GM23338 (cell line): ENCODE measurements around the gene NACAD. TPM values are rescaled to one million over a fixed set of nuclear protein-coding genes. Genes with fewer than 3 reads are reported as not detected.

Experiments used
- ATAC-seq: fragments of 200-7000 bp; cut with Tn5 transposase; 3 replicates; pipeline ENCODE4 v1.9.1; 2020
- DNase-seq: peaks from one replicate; pipeline ENCODE4 v3.0.0-alpha.2; 2015; ENCODE audit warnings: low spot score
- H2AFZ ChIP-seq: fragments of 200-600 bp; sonication (generic); 2 replicates; pipeline ENCODE4 v1.8.0; 2016; ENCODE audit warnings: antibody characterized with exemption, mild to moderate bottlenecking, moderate library complexity
- H3F3A ChIP-seq: fragments of 200-600 bp; sonication (generic); replicated peaks from 2 replicates; pipeline ENCODE4 v1.8.0; 2017; ENCODE audit warnings: antibody characterized with exemption, mixed run types, low read depth
- H3K27ac ChIP-seq: fragments of 200-600 bp; sonication (generic); 2 replicates; pipeline ENCODE4 v1.6.1; 2016; ENCODE audit warnings: low read depth
- H3K27me3 ChIP-seq: fragments of 200-600 bp; sonication (generic); 2 replicates; pipeline ENCODE4 v1.8.0; 2016; ENCODE audit warnings: mild to moderate bottlenecking, mixed run types, moderate library complexity; ENCODE audit not compliant: insufficient read depth
- H3K36me3 ChIP-seq: fragments of 200-600 bp; sonication (generic); 2 replicates; pipeline ENCODE4 v1.8.0; 2016; ENCODE audit warnings: mild to moderate bottlenecking; ENCODE audit not compliant: insufficient read depth
- H3K4me1 ChIP-seq: fragments of 200-600 bp; sonication (generic); 2 replicates; pipeline ENCODE4 v1.8.0; 2016; ENCODE audit warnings: mild to moderate bottlenecking, moderate library complexity; ENCODE audit not compliant: insufficient read depth
- H3K4me2 ChIP-seq: fragments of 200-600 bp; sonication (generic); 2 replicates; pipeline ENCODE4 v1.7.1; 2017; ENCODE audit warnings: mixed run types
- H3K4me3 ChIP-seq: fragments of 200-600 bp; sonication (generic); 2 replicates; pipeline ENCODE4 v1.6.1; 2016; ENCODE audit warnings: mixed run types
- H3K79me2 ChIP-seq: fragments of 200-600 bp; sonication (generic); replicated peaks from 2 replicates; pipeline ENCODE4 v1.8.0; 2017; ENCODE audit warnings: mild to moderate bottlenecking; ENCODE audit not compliant: insufficient read depth
- H3K9me2 ChIP-seq: fragments of 200-600 bp; sonication (generic); 2 replicates; pipeline ENCODE4 v1.8.0; 2017; ENCODE audit not compliant: insufficient read depth
- H4K20me1 ChIP-seq: fragments of 200-600 bp; sonication (generic); replicated peaks from 2 replicates; pipeline ENCODE4 v1.8.0; 2017; ENCODE audit warnings: mild to moderate bottlenecking; ENCODE audit not compliant: insufficient read depth
- H3K27ac Mint-ChIP-seq: 2 replicates; pipeline ENCODE4 v1.8.0; 2020; ENCODE audit warnings: inconsistent platforms, mild to moderate bottlenecking, moderate library complexity, mixed read lengths
- H3K27me3 Mint-ChIP-seq: 3 replicates; pipeline ENCODE4 v1.8.0; 2022; ENCODE audit warnings: low read depth, mild to moderate bottlenecking, moderate library complexity, mixed read lengths, inconsistent platforms; ENCODE audit not compliant: insufficient read depth, poor library complexity
- H3K36me3 Mint-ChIP-seq: 3 replicates; pipeline ENCODE4 v1.8.0; 2021; ENCODE audit warnings: low read depth, mild to moderate bottlenecking, inconsistent platforms, moderate library complexity, mixed read lengths
- H3K4me1 Mint-ChIP-seq: 3 replicates; pipeline ENCODE4 v1.8.0; 2020; ENCODE audit warnings: mild to moderate bottlenecking, inconsistent platforms, mixed read lengths
- H3K4me3 Mint-ChIP-seq: 3 replicates; pipeline ENCODE4 v1.8.0; 2021; ENCODE audit warnings: moderate library complexity, mild to moderate bottlenecking, inconsistent platforms, mixed read lengths
- H3K9me3 Mint-ChIP-seq: 3 replicates; pipeline ENCODE4 v1.8.0; 2020; ENCODE audit warnings: moderate library complexity, mild to moderate bottlenecking, inconsistent platforms, mixed read lengths
- CREB1 ChIP-seq: fragments of 250-450 bp; sonication (Bioruptor Pico); IDR thresholded peaks from 2 replicates; pipeline ENCODE4 v1.5.0; 2020; ENCODE audit warnings: low read depth, mild to moderate bottlenecking, moderate library complexity
- EZH2 ChIP-seq: fragments of 200-600 bp; sonication (generic); IDR thresholded peaks from one replicate; pipeline ENCODE4 v1.8.0; 2017; ENCODE audit warnings: antibody characterized with exemption, mild to moderate bottlenecking, low read depth; ENCODE audit not compliant: unreplicated experiment
- NANOG ChIP-seq: IDR thresholded peaks from 2 replicates; pipeline ENCODE4 v1.6.1; 2016; ENCODE audit warnings: antibody characterized with exemption, borderline replicate concordance
- STAT1 ChIP-seq: IDR thresholded peaks from one replicate; pipeline ENCODE4 v1.6.1; 2016; ENCODE audit warnings: antibody characterized with exemption; ENCODE audit not compliant: unreplicated experiment
- ZNF114 ChIP-seq: fragments of 250-450 bp; sonication (Bioruptor Pico); IDR thresholded peaks from 2 replicates; pipeline ENCODE4 v1.5.0; 2020; ENCODE audit warnings: mild to moderate bottlenecking, moderate library complexity
- polyA plus RNA-seq: library from polyadenylated mRNA; unstranded; fragments of >200 nt; fragmentation: Nextera tagmentation; extraction: Ambion mirVana; gene quantifications from 2 replicates; pipeline ENCODE4 v1.2.1, GENCODE V29; 2016
- total RNA-seq: library from RNA; depleted of rRNA; stranded (reverse); fragments of >200 nt; shearing (Covaris generic); gene quantifications from 2 replicates; pipeline ENCODE4 v1.2.3, GENCODE V29; 2014
- TF ChIP-seq, protein P1 (sequence below), 2 experiments: fragments of 200-600 bp in 1 of 2; sonication (generic) in 1 of 2; conservative IDR thresholded peaks; 2 replicates each; pipeline versions ENCODE4 v1.5.1 to v1.6.1; 2016 to 2017; ENCODE audit warnings: antibody characterized with exemption in 2 of 2, low read depth in 2 of 2, mild to moderate bottlenecking in 2 of 2, moderate library complexity in 1 of 2
- TF ChIP-seq, protein P2 (sequence below): IDR thresholded peaks from 2 replicates; pipeline ENCODE4 v1.6.1; 2016; ENCODE audit warnings: antibody characterized with exemption
- TF ChIP-seq, protein P3 (sequence below): IDR thresholded peaks from one replicate; pipeline ENCODE4 v1.6.1; 2018; ENCODE audit warnings: antibody characterized with exemption; ENCODE audit not compliant: unreplicated experiment

The NACAD gene
- total and polyA plus RNA-seq, 2 experiments from 2014 or later: 6.1 to 11.2 TPM

DNA sequence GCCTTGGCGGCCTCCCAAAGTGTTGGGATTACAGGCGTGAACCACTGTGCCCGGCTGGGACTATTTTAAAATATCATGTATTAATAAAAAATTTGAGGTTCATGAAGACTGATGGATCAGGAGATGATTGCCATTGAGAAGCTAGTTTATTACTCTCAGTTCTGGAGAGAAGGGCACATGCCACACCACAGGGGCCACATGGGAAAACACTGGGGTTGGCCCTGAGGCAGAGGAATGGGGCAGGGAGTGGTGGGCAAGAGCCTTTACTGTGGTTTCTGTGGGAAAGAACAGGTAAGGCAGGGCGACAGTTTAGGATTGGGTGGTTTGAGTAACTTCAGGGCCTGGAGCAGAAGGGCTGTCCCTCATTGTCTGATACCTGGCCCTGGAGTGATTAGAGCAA, 29.5 kb upstream of the NACAD start (continued):
- TF ChIP-seq, protein P1, sequence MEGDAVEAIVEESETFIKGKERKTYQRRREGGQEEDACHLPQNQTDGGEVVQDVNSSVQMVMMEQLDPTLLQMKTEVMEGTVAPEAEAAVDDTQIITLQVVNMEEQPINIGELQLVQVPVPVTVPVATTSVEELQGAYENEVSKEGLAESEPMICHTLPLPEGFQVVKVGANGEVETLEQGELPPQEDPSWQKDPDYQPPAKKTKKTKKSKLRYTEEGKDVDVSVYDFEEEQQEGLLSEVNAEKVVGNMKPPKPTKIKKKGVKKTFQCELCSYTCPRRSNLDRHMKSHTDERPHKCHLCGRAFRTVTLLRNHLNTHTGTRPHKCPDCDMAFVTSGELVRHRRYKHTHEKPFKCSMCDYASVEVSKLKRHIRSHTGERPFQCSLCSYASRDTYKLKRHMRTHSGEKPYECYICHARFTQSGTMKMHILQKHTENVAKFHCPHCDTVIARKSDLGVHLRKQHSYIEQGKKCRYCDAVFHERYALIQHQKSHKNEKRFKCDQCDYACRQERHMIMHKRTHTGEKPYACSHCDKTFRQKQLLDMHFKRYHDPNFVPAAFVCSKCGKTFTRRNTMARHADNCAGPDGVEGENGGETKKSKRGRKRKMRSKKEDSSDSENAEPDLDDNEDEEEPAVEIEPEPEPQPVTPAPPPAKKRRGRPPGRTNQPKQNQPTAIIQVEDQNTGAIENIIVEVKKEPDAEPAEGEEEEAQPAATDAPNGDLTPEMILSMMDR (conservative IDR thresholded peaks at IDR 0.05; ENCODE audit: low read depth in 2 of 2): no peak
- no peak for TF ChIP-seq STAT1
- no peak for TF ChIP-seq ZNF114 (CRISPR knock-in tag)
- TF ChIP-seq, protein P2, sequence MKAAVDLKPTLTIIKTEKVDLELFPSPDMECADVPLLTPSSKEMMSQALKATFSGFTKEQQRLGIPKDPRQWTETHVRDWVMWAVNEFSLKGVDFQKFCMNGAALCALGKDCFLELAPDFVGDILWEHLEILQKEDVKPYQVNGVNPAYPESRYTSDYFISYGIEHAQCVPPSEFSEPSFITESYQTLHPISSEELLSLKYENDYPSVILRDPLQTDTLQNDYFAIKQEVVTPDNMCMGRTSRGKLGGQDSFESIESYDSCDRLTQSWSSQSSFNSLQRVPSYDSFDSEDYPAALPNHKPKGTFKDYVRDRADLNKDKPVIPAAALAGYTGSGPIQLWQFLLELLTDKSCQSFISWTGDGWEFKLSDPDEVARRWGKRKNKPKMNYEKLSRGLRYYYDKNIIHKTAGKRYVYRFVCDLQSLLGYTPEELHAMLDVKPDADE: no peak
- no peak for TF ChIP-seq NANOG

DNA sequence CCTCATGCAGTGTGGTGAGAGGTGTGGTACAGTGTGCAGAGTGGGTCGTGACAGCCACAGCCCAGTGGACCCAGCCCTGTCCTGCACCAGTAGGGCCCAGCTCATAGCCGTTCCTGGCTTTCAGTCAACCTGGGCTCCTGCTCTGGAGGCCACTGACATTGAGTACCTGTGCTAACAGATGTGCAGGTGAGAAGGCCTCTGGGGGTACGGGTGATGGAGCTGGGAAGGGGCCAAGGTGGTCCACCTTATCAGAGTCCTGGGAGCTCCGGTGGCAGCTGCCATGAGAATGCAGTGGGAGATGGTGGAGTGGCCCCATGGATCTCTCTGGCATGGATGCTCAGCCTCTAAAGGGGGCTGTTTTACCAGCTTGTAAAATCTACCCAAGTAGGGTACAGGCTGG, 28.8 kb upstream of the NACAD start:
- Mint-ChIP-seq H3K4me3 (no peak overlapping the region), H3K36me3 (no peaks in the 10 kb centered on the region), H3K4me1 (peaks cover 3% of the 10 kb centered on the region; the same call in 2 of the 3 replicates), H3K9me3 (no peaks in the 10 kb centered on the region; the same call in 2 of the 3 replicates), H3K27me3 (no peaks in the 10 kb centered on the region), H3K27ac (no peak overlapping the region)
- ATAC-seq (no peak), DNase-seq (no peak)
- Histone ChIP-seq H3K4me3 (no peak overlapping the region), H3K9me2 (no peaks in the 10 kb centered on the region), H3K4me1 (no peaks in the 10 kb centered on the region; the same call in 1 of the 2 replicates), H2AFZ (no peak overlapping the region), H4K20me1 (no peaks in the 10 kb centered on the region), H3K36me3 (no peaks in the 10 kb centered on the region), H3K27me3 (peaks cover 3% of the 10 kb centered on the region; the same call in 1 of the 2 replicates), H3K27ac (no peak overlapping the region), H3F3A (0 out of 2 replicates have a peak, but pooled peaks cover 2% of the 10 kb centered on the region), H3K79me2 (no peaks in the 10 kb centered on the region), H3K4me2 (no peak overlapping the region)
- no peak for TF ChIP-seq STAT1
- TF ChIP-seq, protein P3, sequence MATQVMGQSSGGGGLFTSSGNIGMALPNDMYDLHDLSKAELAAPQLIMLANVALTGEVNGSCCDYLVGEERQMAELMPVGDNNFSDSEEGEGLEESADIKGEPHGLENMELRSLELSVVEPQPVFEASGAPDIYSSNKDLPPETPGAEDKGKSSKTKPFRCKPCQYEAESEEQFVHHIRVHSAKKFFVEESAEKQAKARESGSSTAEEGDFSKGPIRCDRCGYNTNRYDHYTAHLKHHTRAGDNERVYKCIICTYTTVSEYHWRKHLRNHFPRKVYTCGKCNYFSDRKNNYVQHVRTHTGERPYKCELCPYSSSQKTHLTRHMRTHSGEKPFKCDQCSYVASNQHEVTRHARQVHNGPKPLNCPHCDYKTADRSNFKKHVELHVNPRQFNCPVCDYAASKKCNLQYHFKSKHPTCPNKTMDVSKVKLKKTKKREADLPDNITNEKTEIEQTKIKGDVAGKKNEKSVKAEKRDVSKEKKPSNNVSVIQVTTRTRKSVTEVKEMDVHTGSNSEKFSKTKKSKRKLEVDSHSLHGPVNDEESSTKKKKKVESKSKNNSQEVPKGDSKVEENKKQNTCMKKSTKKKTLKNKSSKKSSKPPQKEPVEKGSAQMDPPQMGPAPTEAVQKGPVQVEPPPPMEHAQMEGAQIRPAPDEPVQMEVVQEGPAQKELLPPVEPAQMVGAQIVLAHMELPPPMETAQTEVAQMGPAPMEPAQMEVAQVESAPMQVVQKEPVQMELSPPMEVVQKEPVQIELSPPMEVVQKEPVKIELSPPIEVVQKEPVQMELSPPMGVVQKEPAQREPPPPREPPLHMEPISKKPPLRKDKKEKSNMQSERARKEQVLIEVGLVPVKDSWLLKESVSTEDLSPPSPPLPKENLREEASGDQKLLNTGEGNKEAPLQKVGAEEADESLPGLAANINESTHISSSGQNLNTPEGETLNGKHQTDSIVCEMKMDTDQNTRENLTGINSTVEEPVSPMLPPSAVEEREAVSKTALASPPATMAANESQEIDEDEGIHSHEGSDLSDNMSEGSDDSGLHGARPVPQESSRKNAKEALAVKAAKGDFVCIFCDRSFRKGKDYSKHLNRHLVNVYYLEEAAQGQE: no peak
- TF ChIP-seq NANOG: no peak
- no peak for TF ChIP-seq EZH2
- TF ChIP-seq CREB1 (CRISPR knock-in tag): no peak
- TF ChIP-seq, protein P2: no peak
